Testis (tissue), 2 donors: ENCODE data around the gene THSD4.

Source experiments
- POLR2A ChIP-seq: fragments of 450-650 bp; IDR thresholded peaks from one replicate; pipeline ENCODE4 v1.6.1; 2017; ENCODE audit warnings: antibody characterized with exemption, mild to moderate bottlenecking, moderate library complexity
- TF ChIP-seq, protein P1 (sequence below), 3 experiments: fragments of 450-650 bp in 2 of 3; fragments of 200-600 bp in 1 of 3; sonication (generic) in 1 of 3; IDR thresholded peaks; one replicate each; pipeline ENCODE4 v1.5.1; 2016 to 2019; ENCODE audit warnings: antibody characterized with exemption in 3 of 3, mild to moderate bottlenecking in 2 of 3, moderate library complexity in 1 of 3

DNA sequence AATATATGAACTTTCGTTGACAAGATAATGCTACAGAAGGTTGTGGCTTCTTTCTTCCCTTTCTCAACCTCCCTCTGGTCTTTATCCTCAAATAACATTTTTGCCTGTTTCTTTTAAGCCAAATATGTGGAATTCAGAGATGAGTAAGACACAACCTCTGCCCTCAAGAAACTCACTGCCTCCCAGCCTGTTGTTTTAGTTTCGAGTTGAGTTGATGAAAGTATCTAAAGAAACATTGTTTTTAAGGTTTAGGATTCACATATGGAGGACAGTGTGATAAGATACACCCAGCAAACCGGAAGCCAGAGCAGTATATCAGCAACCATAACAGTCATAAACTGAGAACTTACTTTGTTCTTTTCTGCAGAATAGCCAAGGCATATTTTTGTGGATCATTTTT is 218.6 kb downstream of the THSD4 start:
- TF ChIP-seq, protein P1, sequence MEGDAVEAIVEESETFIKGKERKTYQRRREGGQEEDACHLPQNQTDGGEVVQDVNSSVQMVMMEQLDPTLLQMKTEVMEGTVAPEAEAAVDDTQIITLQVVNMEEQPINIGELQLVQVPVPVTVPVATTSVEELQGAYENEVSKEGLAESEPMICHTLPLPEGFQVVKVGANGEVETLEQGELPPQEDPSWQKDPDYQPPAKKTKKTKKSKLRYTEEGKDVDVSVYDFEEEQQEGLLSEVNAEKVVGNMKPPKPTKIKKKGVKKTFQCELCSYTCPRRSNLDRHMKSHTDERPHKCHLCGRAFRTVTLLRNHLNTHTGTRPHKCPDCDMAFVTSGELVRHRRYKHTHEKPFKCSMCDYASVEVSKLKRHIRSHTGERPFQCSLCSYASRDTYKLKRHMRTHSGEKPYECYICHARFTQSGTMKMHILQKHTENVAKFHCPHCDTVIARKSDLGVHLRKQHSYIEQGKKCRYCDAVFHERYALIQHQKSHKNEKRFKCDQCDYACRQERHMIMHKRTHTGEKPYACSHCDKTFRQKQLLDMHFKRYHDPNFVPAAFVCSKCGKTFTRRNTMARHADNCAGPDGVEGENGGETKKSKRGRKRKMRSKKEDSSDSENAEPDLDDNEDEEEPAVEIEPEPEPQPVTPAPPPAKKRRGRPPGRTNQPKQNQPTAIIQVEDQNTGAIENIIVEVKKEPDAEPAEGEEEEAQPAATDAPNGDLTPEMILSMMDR (IDR thresholded peaks at IDR 0.05): no peak
- TF ChIP-seq POLR2A: no peak
